IMR-90 (cell line): ENCODE results near the gene ATP10D. TPM values are rescaled to one million over a fixed set of nuclear protein-coding genes. Genes with fewer than 3 reads are reported as not detected.

ENCODE experiments used
- ATAC-seq: fragments of 200-7000 bp; cut with Tn5 transposase; 2 replicates; pipeline ENCODE4 v1.9.1; 2020; ENCODE audit warnings: low read depth, mild to moderate bottlenecking, moderate library complexity
- BruUV-seq: library from RNA; stranded (reverse); fragments of 400-500 nt; replicated peaks from 2 replicates; lab custom pipeline; 2021; lab: Mats Ljungman, UMichigan
- CTCF ChIA-PET: fragments of 300-600 bp; formaldehyde crosslinking; extraction: SDS; loops from one replicate; lab custom pipeline; 2021; ENCODE audit warnings: antibody characterized with exemption; lab: Yijun Ruan, JAX
- POLR2A ChIA-PET: fragments of 300-600 bp; sonication (Branson Sonifier 250); formaldehyde crosslinking; loops from one replicate; lab custom pipeline; 2022; ENCODE audit warnings: antibody characterized with exemption; ENCODE audit not compliant: unreplicated experiment; lab: Charles Lee
- DNase-seq: peaks from one replicate; pipeline ENCODE4 v3.0.0; 2013
- H2AFZ ChIP-seq: replicated peaks from 2 replicates; pipeline ENCODE3; 2013; ENCODE audit warnings: low read length, mild to moderate bottlenecking; ENCODE audit not compliant: poor library complexity
- H2AK5ac ChIP-seq: 2 replicates; pipeline ENCODE4 v1.6.1; 2013; ENCODE audit warnings: low read depth, low read length, inconsistent platforms
- H2AK9ac ChIP-seq: replicated peaks from 2 replicates; pipeline ENCODE3; 2013; ENCODE audit warnings: mild to moderate bottlenecking, low read depth, low read length, moderate library complexity; ENCODE audit not compliant: poor library complexity
- H2BK120ac ChIP-seq: 2 replicates; pipeline ENCODE4 v1.6.1; 2013; ENCODE audit warnings: low read depth, low read length, inconsistent platforms
- H2BK15ac ChIP-seq: 3 replicates; pipeline ENCODE4 v1.6.1; 2013; ENCODE audit warnings: low read depth, low read length, inconsistent platforms
- H2BK20ac ChIP-seq: 2 replicates; pipeline ENCODE4 v1.6.1; 2013; ENCODE audit warnings: low read depth, mild to moderate bottlenecking, inconsistent platforms, low read length, moderate library complexity
- H2BK5ac ChIP-seq: 2 replicates; pipeline ENCODE4 v1.6.1; 2013; ENCODE audit warnings: mild to moderate bottlenecking, low read depth, low read length, inconsistent platforms; ENCODE audit not compliant: poor library complexity, severe bottlenecking
- H3K14ac ChIP-seq: replicated peaks from 2 replicates; pipeline ENCODE4 v1.6.1; 2013; ENCODE audit warnings: low read depth, low read length, inconsistent platforms
- H3K18ac ChIP-seq: 2 replicates; pipeline ENCODE4 v1.6.1; 2013; ENCODE audit warnings: low read depth, low read length, control low read depth
- H3K23ac ChIP-seq: 2 replicates; pipeline ENCODE4 v1.6.1; 2013; ENCODE audit warnings: low read depth, low read length, inconsistent platforms
- H3K27ac ChIP-seq: 2 replicates; pipeline ENCODE4 v1.5.1; 2013; ENCODE audit warnings: mild to moderate bottlenecking, control low read depth, low read length; ENCODE audit not compliant: insufficient read depth
- H3K27me3 ChIP-seq: 2 replicates; pipeline ENCODE4 v1.6.1; 2013; ENCODE audit warnings: low read length; ENCODE audit not compliant: control insufficient read depth, insufficient read depth
- H3K36me3 ChIP-seq: 2 replicates; pipeline ENCODE4 v1.6.1; 2013; ENCODE audit warnings: low read length, mixed read lengths; ENCODE audit not compliant: control insufficient read depth, insufficient read depth
- H3K4ac ChIP-seq: 2 replicates; pipeline ENCODE4 v1.6.1; 2013; ENCODE audit warnings: low read depth, low read length, inconsistent platforms
- H3K4me1 ChIP-seq: 2 replicates; pipeline ENCODE4 v1.6.1; 2013; ENCODE audit warnings: low read length, mixed read lengths; ENCODE audit not compliant: control insufficient read depth, insufficient read depth
- H3K4me2 ChIP-seq: 2 replicates; pipeline ENCODE4 v1.6.1; 2013; ENCODE audit warnings: low read depth, mild to moderate bottlenecking, control low read depth, low read length, moderate library complexity
- H3K4me3 ChIP-seq: 2 replicates; pipeline ENCODE4 v1.5.1; 2013; ENCODE audit warnings: low read depth, mild to moderate bottlenecking, control low read depth, low read length, moderate library complexity; ENCODE audit not compliant: insufficient read depth
- H3K56ac ChIP-seq: 2 replicates; pipeline ENCODE4 v1.6.1; 2013; ENCODE audit warnings: low read length, inconsistent platforms; ENCODE audit not compliant: insufficient read depth; ENCODE audit errors: extremely low read depth
- H3K79me1 ChIP-seq, 2 experiments: 2 replicates each; pipeline ENCODE4 v1.6.1; 2013; ENCODE audit warnings: low read length in 2 of 2, inconsistent platforms in 1 of 2, low read depth in 1 of 2
- H3K9ac ChIP-seq: 2 replicates; pipeline ENCODE4 v1.6.1; 2013; ENCODE audit warnings: low read depth, low read length, control low read depth
- H3K9me1 ChIP-seq: 2 replicates; pipeline ENCODE4 v1.6.1; 2013; ENCODE audit warnings: low read length, inconsistent platforms; ENCODE audit not compliant: insufficient read depth
- H3K9me3 ChIP-seq: 2 replicates; pipeline ENCODE4 v1.6.1; 2013; ENCODE audit warnings: low read length; ENCODE audit not compliant: control insufficient read depth, insufficient read depth
- H4K20me1 ChIP-seq: 2 replicates; pipeline ENCODE4 v1.6.1; 2013; ENCODE audit warnings: low read length, inconsistent platforms; ENCODE audit not compliant: insufficient read depth
- H4K5ac ChIP-seq: 2 replicates; pipeline ENCODE4 v1.6.1; 2013; ENCODE audit warnings: mild to moderate bottlenecking, low read depth, low read length, control low read depth
- H4K8ac ChIP-seq, 2 experiments: 2 replicates each; pipeline ENCODE4 v1.6.1; 2013; ENCODE audit warnings: low read depth in 2 of 2, low read length in 2 of 2, control low read depth in 1 of 2, inconsistent platforms in 1 of 2
- H4K91ac ChIP-seq: 2 replicates; pipeline ENCODE4 v1.6.1; 2013; ENCODE audit warnings: low read depth, low read length, inconsistent platforms; ENCODE audit not compliant: insufficient read depth
- BHLHE40 ChIP-seq: fragments of 150-350 bp; IDR thresholded peaks from 2 replicates; pipeline ENCODE4 v1.6.1; 2016; ENCODE audit warnings: mild to moderate bottlenecking, low read depth, low read length
- CEBPB ChIP-seq: IDR thresholded peaks from 2 replicates; pipeline ENCODE4 v1.6.1; 2012; ENCODE audit warnings: low read depth, low read length, improper control_type of control experiment
- CHD1 ChIP-seq: IDR thresholded peaks from 2 replicates; pipeline ENCODE4 v1.6.1; 2012; ENCODE audit warnings: low read depth, low read length, improper control_type of control experiment
- CTCF ChIP-seq: conservative IDR thresholded peaks from 2 replicates; pipeline ENCODE4 v1.5.1; 2012; ENCODE audit warnings: mild to moderate bottlenecking, low read depth, low read length, improper control_type of control experiment
- ELK1 ChIP-seq: fragments of 150-350 bp; IDR thresholded peaks from 2 replicates; pipeline ENCODE4 v1.6.1; 2016; ENCODE audit warnings: low read depth, mild to moderate bottlenecking, low read length, moderate library complexity, borderline replicate concordance
- FOS ChIP-seq: fragments of 150-350 bp; IDR thresholded peaks from 2 replicates; pipeline ENCODE4 v1.6.1; 2016; ENCODE audit warnings: low read depth, low read length
- MAFK ChIP-seq: IDR thresholded peaks from 2 replicates; pipeline ENCODE4 v1.6.1; 2012; ENCODE audit warnings: low read depth, low read length, improper control_type of control experiment
- MAZ ChIP-seq: IDR thresholded peaks from 2 replicates; pipeline ENCODE4 v1.6.1; 2012; ENCODE audit warnings: low read depth, mild to moderate bottlenecking, low read length, improper control_type of control experiment, moderate library complexity, borderline replicate concordance
- MXI1 ChIP-seq: IDR thresholded peaks from 2 replicates; pipeline ENCODE4 v1.6.1; 2012; ENCODE audit warnings: low read depth, mild to moderate bottlenecking, low read length, moderate library complexity, borderline replicate concordance
- POLR2A ChIP-seq: IDR thresholded peaks from 2 replicates; pipeline ENCODE4 v1.6.1; 2012; ENCODE audit warnings: mild to moderate bottlenecking, low read depth, low read length
- RAD21 ChIP-seq: IDR thresholded peaks from 2 replicates; pipeline ENCODE4 v1.6.1; 2012; ENCODE audit warnings: low read length, improper control_type of control experiment
- RCOR1 ChIP-seq: IDR thresholded peaks from 2 replicates; pipeline ENCODE4 v1.6.1; 2012; ENCODE audit warnings: mild to moderate bottlenecking, low read length, improper control_type of control experiment; ENCODE audit not compliant: insufficient replicate concordance
- RFX5 ChIP-seq: IDR thresholded peaks from 2 replicates; pipeline ENCODE4 v1.8.0; 2012; ENCODE audit warnings: low read depth, mild to moderate bottlenecking, low read length, moderate library complexity
- SMC3 ChIP-seq: fragments of 150-350 bp; IDR thresholded peaks from 2 replicates; pipeline ENCODE4 v1.6.1; 2016; ENCODE audit warnings: low read depth, mild to moderate bottlenecking, antibody characterized with exemption, low read length, moderate library complexity
- WGBS, 2 experiments: methylation state at CpG; one replicate each; pipeline versions ENCODE4 v1.1.5 to v1.1.7; 2013; ENCODE audit warnings: missing lambda C conversion rate in 2 of 2; ENCODE audit not compliant: insufficient read length in 1 of 2; ENCODE audit errors: extremely low coverage in 2 of 2; 5-methylcytosine and 5-hydroxymethylcytosine counted together
- dilution Hi-C: fragments of 300-500 bp; cut with HindIII; formaldehyde crosslinking; loops from one replicate; pipeline ENCODE4 v1.14.3; 2018; ENCODE audit warnings: low sequenced_read_pairs; ENCODE audit not compliant: unreplicated experiment
- in situ Hi-C: fragments of 300-500 bp; cut with MboI; formaldehyde crosslinking; loops from 3 replicates; pipeline ENCODE4 v1.14.3; 2019; ENCODE audit warnings: low sequenced_read_pairs, inconsistent platforms, mixed read lengths
- intact Hi-C: fragments of 100-400 bp; cut with micrococcal nuclease; formaldehyde crosslinking; loops from 2 replicates; pipeline ENCODE4 v1.10.0; 2022
- polyA plus RNA-seq, 3 experiments: library from polyadenylated mRNA; depleted of rRNA; stranded (reverse); fragments of >200 nt; gene quantifications; 2 replicates each; pipeline ENCODE4 v1.2.3, GENCODE V29; 2012; ENCODE audit warnings: low replicate concordance in 1 of 3
- total RNA-seq: library from RNA; depleted of rRNA; stranded (reverse); fragments of >200 nt; gene quantifications from 2 replicates; pipeline ENCODE4 v1.2.3, GENCODE V29; 2012
- TF ChIP-seq, protein P1 (sequence below): fragments of 150-350 bp; IDR thresholded peaks from 2 replicates; pipeline ENCODE4 v1.6.1; 2017; ENCODE audit warnings: mild to moderate bottlenecking, antibody characterized with exemption, low read length, low read depth

Gene ATP10D
- total and polyA plus RNA-seq, 2 of the 4 experiments (the other 2 are of a cell fraction), result 28.9 to 135 TPM

DNA sequence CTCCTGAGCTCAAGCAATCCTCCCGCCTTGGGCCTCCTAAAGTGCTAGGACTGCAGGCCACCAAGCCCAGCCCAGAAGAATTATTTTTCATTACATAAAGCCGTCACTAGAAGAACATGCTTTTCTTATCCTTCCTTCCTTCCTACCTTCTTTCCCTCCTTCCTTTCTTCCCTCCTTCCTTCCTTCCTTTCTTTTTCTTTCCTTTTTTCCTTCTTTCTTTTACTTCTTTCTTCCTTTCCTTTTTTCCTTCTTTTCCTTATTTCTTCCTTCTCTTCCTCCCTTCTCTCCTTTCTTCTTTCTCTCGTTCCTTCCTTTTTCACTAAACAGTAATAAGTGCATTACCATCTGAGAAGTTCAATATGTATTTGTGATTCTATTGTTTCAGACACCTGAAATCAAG is 121.4 kb downstream of the ATP10D start:
- TF ChIP-seq, protein P1, sequence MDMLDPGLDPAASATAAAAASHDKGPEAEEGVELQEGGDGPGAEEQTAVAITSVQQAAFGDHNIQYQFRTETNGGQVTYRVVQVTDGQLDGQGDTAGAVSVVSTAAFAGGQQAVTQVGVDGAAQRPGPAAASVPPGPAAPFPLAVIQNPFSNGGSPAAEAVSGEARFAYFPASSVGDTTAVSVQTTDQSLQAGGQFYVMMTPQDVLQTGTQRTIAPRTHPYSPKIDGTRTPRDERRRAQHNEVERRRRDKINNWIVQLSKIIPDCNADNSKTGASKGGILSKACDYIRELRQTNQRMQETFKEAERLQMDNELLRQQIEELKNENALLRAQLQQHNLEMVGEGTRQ, result no peak
- TF ChIP-seq MAFK (no peak), SMC3 (no peak), MAZ (no peak), RCOR1 (no peak), RAD21 (no peak), FOS (no peak), CTCF (no peak), RFX5 (no peak), MXI1 (no peak), CHD1 (no peak), CEBPB (no peak), POLR2A (no peak), BHLHE40 (no peak), ELK1 (no peak)
- ChIA-PET CTCF (no interaction called here), POLR2A (no interaction called here)
- intact Hi-C loops, result no loop called here
- Histone ChIP-seq H4K91ac (no peak overlapping the region), H2AFZ (no peak overlapping the region), H2BK15ac (no peak overlapping the region), H3K9ac (no peak overlapping the region), H3K79me1 (no peaks in the 10 kb centered on the region), H2AK5ac (no peak overlapping the region), H3K14ac (no peak overlapping the region), H3K4me3 (no peak overlapping the region), H4K5ac (no peak overlapping the region), H3K4ac (no peak overlapping the region), H3K18ac (no peak overlapping the region), H3K4me1 (no peaks in the 10 kb centered on the region), H3K23ac (no peak overlapping the region), H2BK5ac (no peak overlapping the region), H3K27ac (no peak overlapping the region), H3K9me3 (no peaks in the 10 kb centered on the region), H2BK120ac (no peak overlapping the region), H3K27me3 (no peaks in the 10 kb centered on the region), H3K4me2 (no peak overlapping the region), H4K20me1 (no peaks in the 10 kb centered on the region), H3K9me1 (no peaks in the 10 kb centered on the region), H3K36me3 (0 out of 2 replicates have a peak, but pooled peaks cover 2% of the 10 kb centered on the region), H2AK9ac (no peak overlapping the region), H2BK20ac (no peak overlapping the region), H3K56ac (no peak overlapping the region), H4K8ac (no peak overlapping the region)
- ATAC-seq, result no peak
- no TSS peak for BruUV-seq
- in situ Hi-C loops, result no loop called here
- WGBS, 2 experiments, result 80 to 100% methylated on average over 1 of the region's 3 CpGs
- dilution Hi-C loops, result no loop called here
- DNase-seq, result no peak
